ENCODE measurements around the gene RNASEH2B. TPM values are rescaled to one million over a fixed set of nuclear protein-coding genes. Genes with fewer than 3 reads are reported as not detected.
A peak's percentile ranks its signal among the peaks of the same experiment; 100 is the strongest.

RNASEH2B gene
- total and polyA plus RNA-seq, 2 of the 13 experiments (the other 11 are each of a cell fraction or from before 2014, with no cell fraction given) = 17.2 to 55.4 TPM

GRCh38 chr13:50940509-50940908, 30.9 kb downstream of the RNASEH2B start (continued):
- peak; percentile 40; the same call in 1 of the 2 replicates for TF ChIP-seq TARDBP (CRISPR knock-in tag; IDR thresholded peaks at IDR 0.05)
- TF ChIP-seq SNAPC2 (CRISPR knock-in tag; IDR thresholded peaks at IDR 0.05) = no peak
- no peak for TF ChIP-seq SAFB2 (CRISPR knock-in tag; IDR thresholded peaks at IDR 0.05; ENCODE audit: borderline replicate concordance, low read depth)
- TF ChIP-seq ZNF607 (CRISPR knock-in tag; IDR thresholded peaks at IDR 0.05; ENCODE audit: borderline replicate concordance) = no peak
- no peak for TF ChIP-seq ZNF7 (CRISPR knock-in tag; IDR thresholded peaks at IDR 0.05)
- no peak for TF ChIP-seq GTF2F1 (IDR thresholded peaks at IDR 0.05; ENCODE audit: low read length)
- TF ChIP-seq E2F2 (CRISPR knock-in tag; IDR thresholded peaks at IDR 0.05; ENCODE audit: borderline replicate concordance) = no peak
- 0 out of 2 replicates have a peak, but pooled peaks have one; percentile 25 for TF ChIP-seq ELF3 (CRISPR knock-in tag; IDR thresholded peaks at IDR 0.05)
- no peak for TF ChIP-seq ZNF24 (IDR thresholded peaks at IDR 0.05)
- TF ChIP-seq FOSL2 (CRISPR knock-in tag; IDR thresholded peaks at IDR 0.05) = no peak; the same call in 1 of the 2 replicates
- TF ChIP-seq ZBTB7A (CRISPR knock-in tag; IDR thresholded peaks at IDR 0.05) = no peak
- no peak for TF ChIP-seq PPARG (CRISPR knock-in tag; conservative IDR thresholded peaks at IDR 0.05)
- TF ChIP-seq SMAD3 (CRISPR knock-in tag; IDR thresholded peaks at IDR 0.05) = no peak
- no peak for TF ChIP-seq ZNF343 (CRISPR knock-in tag; IDR thresholded peaks at IDR 0.05)
- TF ChIP-seq ZNF704 (CRISPR knock-in tag; IDR thresholded peaks at IDR 0.05; ENCODE audit: borderline replicate concordance) = no peak
- TF ChIP-seq SOX5 (CRISPR knock-in tag; IDR thresholded peaks at IDR 0.05; ENCODE audit: borderline replicate concordance) = peak; percentile 13; the same call in 1 of the 2 replicates
- no peak for TF ChIP-seq SIX4 (CRISPR knock-in tag; IDR thresholded peaks at IDR 0.05)
- no peak for TF ChIP-seq CENPX (CRISPR knock-in tag; IDR thresholded peaks at IDR 0.05)
- peak; percentile 55; the same call in 1 of the 2 replicates for TF ChIP-seq AHDC1 (CRISPR knock-in tag; IDR thresholded peaks at IDR 0.05; ENCODE audit: borderline replicate concordance)
- TF ChIP-seq TBX3 (IDR thresholded peaks at IDR 0.05; ENCODE audit: borderline replicate concordance) = peak; percentile 87; the same call in 1 of the 2 replicates
- TF ChIP-seq ZNF414 (CRISPR knock-in tag; IDR thresholded peaks at IDR 0.05) = no peak
- TF ChIP-seq ZNF317 (CRISPR knock-in tag; IDR thresholded peaks at IDR 0.05) = no peak
- no peak for TF ChIP-seq KAT8 (CRISPR knock-in tag; IDR thresholded peaks at IDR 0.05)
- TF ChIP-seq FOSL1 (CRISPR knock-in tag; IDR thresholded peaks at IDR 0.05; ENCODE audit: borderline replicate concordance) = no peak
- TF ChIP-seq SMYD3 (CRISPR knock-in tag; IDR thresholded peaks at IDR 0.05) = 0 out of 2 replicates have a peak, but pooled peaks have one; percentile 38
